HG02588 (cell line): ENCODE results near the gene TNFAIP3.
"Not testable (repeated sequence)": the region's sequence is repeated elsewhere in the genome, so short reads cannot be mapped to it uniquely, and the experiment has no call there.

Experiments used
- ATAC-seq: cut with Tn5 transposase; IDR thresholded peaks from one replicate; pipeline ENCODE4 v1.9.1; 2021; ENCODE audit warnings: mild to moderate bottlenecking, moderate library complexity; ENCODE audit not compliant: unreplicated experiment

TNFAIP3 gene

GRCh38 chr6:137844327-137844726 is 22.7 kb upstream of the TNFAIP3 start:
- not testable (repeated sequence) for ATAC-seq

DNA sequence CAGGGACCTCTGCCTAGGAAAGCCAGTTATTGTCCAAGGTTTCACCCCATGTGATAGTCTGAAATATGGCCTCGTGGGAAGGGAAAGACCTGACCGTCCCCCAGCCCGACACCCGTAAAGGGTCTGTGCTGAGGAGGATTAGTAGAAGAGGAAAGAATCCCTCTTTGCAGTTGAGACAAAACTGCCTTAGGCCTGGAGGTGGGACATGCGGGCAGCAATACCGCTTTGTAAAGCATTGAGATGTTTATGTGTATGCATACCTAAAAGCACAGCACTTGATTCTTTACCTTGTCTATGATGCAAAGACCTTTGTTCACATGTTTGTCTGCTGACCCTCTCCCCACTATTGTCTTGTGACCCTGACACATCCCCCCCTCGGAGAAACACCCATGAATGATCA is 22.3 kb upstream of the TNFAIP3 start:
- ATAC-seq: not testable (repeated sequence)

DNA sequence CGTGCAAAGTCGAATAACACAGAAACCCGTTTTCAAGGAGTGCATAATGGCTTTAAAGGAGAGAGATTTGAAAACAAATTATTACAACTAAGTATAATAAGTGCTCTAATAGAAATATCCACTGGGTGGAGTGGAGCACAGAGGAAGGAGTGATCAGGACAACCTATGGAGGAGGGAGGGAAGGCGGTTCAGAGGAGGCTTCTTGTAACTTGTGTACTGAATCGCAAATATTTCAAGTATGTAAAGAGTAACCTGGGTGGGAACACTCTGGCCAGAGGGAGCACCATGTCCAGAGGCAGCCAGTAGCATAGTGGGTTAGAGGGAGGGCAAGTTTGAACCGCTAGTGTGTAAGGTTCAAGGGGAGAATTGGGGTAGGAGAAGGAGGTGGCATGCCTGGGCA is 21.6 kb upstream of the TNFAIP3 start:
- no peak for ATAC-seq

DNA sequence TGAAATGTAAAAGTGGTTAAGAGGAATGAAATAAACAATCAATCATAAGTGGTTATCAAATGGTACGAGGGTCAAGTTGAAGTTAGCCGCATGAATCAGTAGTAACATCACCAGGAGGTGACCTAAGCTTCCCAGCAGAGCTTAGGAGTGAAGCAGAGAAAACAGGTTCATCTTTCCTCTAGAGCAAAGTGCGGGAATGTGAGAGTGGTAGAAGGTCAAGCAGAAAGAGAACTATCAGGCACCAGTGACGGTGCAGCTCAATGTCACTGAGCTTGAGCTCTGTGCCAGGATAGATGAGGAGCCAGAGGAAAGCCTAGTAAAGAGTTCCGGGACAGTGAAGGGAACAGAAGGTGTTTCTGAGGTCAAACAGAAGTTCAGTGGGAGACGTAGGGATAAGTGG is 20.8 kb upstream of the TNFAIP3 start:
- ATAC-seq: no peak

- ATAC-seq: no peak
Measured at GRCh38 chr6:137846772-137847313, 20.2 kb upstream of the TNFAIP3 start.

DNA sequence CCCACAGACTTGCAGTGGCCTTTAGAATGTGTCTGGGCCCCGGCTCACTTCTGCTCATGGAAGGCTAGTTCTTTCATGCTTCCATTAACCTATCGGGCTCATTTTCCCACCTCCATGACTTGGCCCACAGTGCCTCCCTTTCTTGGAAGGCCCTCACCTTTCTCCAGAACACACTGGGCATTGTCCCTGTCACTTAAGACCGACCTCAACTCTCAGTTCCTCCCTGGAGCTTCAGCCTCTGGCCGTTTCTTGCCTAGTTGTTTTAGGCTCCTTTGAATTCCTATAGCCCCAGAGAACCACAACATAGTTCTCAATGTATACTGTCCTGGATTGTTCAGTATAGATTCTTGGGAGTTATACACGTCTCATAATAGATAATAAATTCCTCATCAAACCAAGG is 19.3 kb upstream of the TNFAIP3 start:
- ATAC-seq: no peak

DNA sequence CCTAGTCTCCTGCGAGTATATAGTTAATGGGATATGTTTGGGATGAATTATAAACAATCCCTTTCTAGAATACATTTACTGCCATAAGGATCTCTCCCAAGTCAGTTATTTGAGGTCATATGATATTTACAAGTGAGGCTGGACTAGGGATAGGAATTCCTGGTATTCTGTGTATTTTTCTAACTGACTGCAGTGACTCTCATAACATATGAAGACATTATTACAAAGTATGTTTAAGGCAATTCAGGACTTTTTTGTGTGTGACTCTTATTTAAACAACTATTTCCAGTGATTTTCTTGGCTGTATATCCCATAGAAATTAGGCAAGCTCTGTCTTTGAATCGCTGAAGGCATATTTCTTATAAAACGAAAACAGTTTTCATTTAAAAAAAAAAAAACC is 18.4 kb upstream of the TNFAIP3 start:
- no peak for ATAC-seq

- no peak for ATAC-seq
Measured at GRCh38 chr6:137849181-137849980, 17.7 kb upstream of the TNFAIP3 start.

DNA sequence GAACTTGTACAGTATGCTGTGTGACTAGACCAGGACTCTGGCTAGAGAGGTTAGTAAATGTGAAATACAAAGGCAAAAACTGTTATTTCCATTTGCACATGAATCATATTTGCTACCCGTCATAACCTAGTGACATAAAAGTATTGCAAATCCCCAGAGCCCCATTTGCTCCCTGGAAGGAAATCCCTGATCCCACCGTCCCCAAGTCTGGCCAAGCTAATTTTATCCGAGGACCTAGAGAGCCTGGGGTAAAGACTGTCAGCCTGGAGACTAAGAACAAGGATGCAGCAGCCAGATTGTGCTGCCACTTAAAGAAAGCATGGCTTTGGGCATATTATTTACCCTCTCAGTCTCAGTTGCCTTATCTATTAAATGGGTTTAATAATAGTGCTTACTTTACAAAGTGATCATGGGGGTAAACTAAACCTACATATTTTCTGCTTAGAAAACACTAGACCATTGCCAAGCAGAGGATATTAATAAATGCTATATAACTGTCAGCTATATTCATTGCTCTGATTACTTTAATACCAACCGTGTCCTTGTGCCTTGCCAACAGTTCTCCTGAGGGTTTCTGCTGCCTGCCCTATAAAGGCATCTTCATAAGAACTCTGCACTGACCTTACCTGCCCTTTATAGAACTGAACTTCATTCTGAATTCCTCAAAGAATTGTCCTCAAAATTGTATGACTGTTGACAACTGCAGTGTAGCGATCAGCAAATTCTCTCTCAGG is 16.9 kb upstream of the TNFAIP3 start:
- no peak for ATAC-seq

DNA sequence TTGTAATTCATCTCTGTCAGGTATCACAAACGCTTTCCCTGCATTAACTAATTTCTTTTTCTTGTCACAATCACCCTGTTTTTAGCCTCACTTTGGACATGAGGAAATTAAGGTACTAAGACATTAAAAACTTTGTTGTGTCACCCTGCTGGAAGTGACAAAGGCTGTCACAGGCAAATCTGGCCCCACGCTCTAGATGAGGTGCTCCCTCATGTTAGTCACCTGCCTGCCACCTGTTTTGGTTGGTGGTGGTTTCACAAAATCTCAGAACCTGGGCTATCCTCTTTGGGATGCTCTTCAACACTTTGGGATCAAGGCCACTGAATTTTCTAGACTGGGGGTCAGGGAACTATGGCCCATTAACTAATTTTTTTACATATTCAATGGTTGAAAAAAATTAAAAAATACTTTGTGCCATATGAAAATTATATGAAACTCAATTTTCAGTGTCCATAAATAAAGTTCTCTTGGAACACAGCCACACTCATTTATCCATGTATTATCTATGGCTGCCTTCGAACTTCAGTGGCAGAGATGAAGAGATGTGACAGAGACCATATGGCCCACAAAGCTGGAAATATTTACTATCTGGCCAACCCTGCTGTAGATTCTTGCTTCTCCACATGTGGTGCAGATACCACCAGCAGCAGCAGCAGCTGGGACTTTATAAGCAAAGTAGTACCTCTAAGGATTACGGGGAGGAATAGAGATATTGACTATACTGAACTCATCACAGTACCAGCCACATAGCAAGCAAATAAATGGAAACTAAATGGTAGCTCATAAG is 16.1 kb upstream of the TNFAIP3 start:
- ATAC-seq: no peak

DNA sequence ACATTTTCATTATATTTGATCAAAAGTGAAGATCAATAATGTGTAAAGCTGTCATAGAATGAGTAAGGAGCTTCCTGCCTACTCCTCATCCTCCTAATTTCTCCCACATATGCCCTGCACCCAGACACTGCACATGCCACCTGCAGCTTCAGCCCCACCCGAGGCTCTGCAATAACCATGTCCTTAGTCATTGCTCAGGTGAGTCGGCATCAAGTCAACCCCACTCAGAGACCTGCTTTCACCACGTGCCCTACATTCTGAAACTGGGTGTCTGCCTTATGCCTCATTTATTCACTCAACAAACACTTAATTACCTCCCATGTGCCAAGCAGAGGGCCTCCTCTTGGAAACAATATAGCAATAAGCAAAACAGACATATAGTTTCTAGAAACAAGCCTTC is 15.4 kb upstream of the TNFAIP3 start:
- ATAC-seq: no peak

GRCh38 chr6:137852346-137852745 is 14.7 kb upstream of the TNFAIP3 start:
- no peak for ATAC-seq

DNA sequence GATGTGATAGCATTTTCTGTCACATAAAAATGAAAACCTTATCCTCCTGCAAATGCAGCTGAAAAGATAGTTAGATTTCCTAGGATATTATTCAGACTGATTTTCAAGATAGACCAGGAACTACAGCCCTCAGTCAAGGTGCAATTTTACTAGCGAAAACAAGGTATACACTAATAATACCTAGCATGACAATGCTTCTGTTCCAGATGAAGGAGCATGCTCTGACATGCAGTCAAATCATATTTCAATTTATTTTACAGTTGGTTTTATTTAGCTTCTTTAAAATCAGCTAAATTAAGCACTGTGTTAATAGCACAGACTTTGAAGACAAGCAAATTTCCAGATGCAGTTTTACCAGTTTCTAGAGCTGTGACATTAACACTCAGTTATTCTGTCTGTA is 14.2 kb upstream of the TNFAIP3 start:
- ATAC-seq: no peak

GRCh38 chr6:137853569-137854213 is 13.4 kb upstream of the TNFAIP3 start:
- no peak for ATAC-seq

DNA sequence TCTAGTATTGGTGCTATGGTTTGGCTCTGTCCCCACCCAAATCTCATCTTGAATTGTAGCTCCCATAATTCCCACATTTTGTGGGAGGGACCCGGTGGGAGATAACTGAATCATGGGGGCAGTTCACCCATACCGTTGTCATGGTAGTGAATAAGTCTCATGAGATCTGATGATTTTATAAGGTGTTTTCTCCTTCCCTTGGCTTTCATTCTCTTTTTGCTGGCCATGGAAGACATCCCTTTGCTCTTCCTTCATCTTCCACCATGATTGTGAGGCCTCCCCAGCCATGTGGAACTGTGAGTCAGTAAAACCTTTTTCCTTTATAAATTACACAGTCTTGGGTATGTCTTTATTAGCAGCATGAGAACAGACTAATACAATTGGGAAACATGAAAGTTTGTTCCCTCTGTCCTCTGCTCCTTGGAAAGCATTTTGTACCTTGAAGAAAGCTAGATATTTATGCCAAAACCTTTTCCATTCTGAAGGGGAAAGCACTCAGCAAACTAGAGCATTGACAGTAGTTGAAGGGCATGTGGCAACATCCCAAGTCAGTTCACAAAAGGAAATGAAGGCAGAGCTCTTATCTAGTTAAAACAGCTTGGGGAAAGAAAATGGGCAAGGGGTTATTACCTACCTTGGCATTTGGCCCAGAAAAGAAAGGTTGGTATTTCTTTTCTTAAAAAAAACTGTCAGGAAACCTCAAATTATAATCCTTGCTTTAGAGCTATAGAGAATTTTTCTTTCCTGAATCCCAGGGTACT is 10.7 kb upstream of the TNFAIP3 start:
- ATAC-seq: no peak

DNA sequence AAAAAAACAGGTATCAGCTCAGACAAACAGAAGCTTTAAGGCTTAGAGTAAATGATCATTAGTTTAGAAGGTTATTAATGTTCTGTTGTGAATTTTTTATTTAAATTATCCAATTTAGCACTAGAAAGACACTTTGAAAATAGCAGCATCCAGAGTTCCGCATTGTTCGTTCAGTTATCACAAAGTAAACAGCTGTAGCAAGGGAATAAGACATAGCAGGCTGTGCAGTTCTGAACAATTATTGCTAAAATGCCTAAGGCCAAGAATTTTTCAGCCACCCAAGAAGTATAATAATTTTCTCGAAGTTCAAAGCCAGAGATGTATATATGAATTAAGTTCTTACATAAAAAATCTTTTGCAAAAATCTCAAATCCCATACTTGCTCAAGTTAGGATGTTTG is 8.0 kb upstream of the TNFAIP3 start:
- no peak for ATAC-seq

DNA sequence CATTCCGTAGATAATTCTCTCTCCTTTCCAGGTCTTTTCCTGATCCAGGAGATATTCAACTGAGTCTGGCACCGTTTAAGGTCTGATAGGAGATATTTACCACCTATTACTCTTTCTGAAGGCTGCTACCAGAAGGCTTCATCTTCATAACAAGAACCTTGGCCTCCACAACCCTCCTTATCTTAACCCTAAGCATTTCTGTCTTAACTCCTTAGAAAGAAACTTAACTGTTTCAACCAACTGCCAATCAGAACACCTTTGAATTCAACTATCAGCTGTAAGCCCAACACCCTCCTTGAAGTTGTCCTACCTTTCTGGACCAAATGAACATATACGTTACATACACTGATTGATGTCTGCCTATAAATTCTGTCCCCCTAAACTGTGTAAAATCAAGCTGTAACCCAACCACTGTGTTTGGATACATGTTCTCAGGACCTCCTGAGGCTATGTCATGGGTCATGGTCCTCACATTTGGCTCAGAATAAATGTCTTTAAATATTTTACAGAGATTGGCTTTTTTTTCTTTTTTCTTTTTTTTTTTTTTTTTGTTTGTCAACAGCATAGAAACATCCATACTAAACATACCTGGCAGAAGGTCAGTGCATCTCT is 6.6 kb upstream of the TNFAIP3 start:
- no peak for ATAC-seq

DNA sequence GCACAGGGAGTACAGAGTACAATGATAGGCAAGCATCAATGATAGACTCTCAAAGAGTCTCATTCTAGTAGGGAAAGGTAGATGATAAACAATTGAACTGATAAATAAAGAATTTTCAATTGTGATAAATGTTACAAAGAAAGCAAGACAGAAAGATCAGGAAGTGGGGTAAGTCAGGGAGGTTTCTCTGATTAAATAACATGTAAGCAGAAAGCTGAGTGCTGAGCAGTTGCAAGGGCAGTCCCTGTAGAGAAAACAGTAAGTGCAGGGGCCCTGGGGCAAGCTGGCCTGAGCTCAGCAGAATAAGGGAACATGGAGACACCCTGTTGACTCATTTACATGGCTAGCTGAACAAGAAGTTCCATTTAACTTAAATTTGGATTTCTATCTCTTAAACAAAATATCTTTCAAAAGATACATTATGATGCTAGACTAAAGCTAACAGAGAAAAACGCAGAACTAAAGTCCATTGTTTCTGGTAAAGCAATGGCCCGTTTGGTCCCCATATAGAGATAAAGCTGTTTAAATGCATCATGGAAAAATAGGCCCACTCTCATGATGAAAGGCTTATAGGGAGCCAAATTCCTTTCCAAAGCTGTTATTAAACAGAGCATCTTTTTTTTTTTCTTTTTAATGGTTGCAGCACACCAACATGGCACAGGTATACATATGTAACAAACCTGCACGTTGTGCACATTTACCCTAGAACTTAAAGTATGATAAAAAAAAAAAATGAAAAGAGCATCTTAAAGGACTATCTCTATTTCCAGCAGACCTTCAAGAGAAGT is 5.3 kb upstream of the TNFAIP3 start:
- ATAC-seq: no peak
